NCI-H460 (cell line): ENCODE measurements around the gene RIMS4. TPM values are rescaled to one million over a fixed set of nuclear protein-coding genes. Genes with fewer than 3 reads are reported as not detected.
A peak's percentile ranks its signal among the peaks of the same experiment; 100 is the strongest.
"Not testable (repeated sequence)": the region's sequence is repeated elsewhere in the genome, so short reads cannot be mapped to it uniquely, and the experiment has no call there.

Experiments
- DNase-seq: peaks from one replicate; pipeline ENCODE4 v3.0.0-alpha.2; 2016; ENCODE audit warnings: low read depth; ENCODE audit errors: extremely low read depth
- total RNA-seq: library from RNA; depleted of rRNA; stranded (reverse); fragments of >200 nt; shearing (Covaris generic); gene quantifications from 2 replicates; pipeline ENCODE4 v1.2.3, GENCODE V29; 2014

The RIMS4 gene
- total RNA-seq, 1 experiment from 2014 or later, result 0.35 TPM

- no peak for DNase-seq
Measured at GRCh38 chr20:44768256-44768655, 42.1 kb downstream of the RIMS4 start.

DNA sequence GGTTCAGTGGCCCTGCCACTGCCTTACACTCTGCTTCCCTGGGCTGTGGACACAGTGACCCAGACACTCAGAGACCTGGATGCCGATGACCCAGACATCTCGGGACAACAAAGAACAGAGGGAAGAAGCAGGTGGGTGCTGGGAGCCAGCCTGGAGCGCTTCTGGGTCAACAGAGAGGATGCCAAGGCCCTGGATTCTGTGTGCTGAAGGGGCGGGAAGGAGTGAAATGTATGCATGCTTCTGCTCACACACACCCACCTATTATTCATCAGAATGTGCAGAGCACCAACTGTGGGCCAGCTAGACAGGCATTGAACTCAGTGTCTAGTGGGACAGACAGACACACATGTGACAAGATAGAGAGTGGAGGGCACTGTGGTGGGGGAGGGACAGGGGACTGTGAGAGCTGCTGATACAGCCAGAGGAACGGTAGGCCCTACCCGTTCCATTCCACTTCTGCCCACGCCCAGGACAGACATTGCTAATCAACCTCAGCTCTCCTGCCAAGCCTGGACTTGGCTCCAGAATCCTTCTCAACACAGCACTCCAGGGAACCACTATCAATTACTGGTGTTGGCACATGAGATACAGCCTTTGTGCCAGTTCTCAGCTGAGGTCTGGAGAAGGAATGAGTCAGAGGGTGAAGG is 44.5 kb downstream of the RIMS4 start:
- no peak for DNase-seq

DNA sequence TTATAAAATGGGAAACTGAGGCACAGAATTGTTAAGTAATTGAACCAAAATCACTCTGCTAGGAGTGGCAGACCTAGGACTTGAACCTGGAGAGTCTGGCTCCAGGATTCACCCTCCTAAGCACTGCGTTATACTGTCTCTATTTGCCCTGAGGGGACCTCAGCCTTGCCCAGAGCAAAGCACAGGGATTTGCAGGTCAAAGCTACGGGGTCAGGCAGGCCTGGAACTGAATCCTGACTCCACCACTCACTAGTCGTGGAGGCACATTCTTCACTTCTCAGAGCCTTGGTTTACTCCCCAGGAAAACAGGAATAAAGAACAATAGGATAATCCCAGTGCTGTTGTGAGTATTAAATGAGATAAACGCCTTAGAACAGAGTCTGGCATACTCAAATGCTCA is 45.3 kb downstream of the RIMS4 start:
- DNase-seq, result no peak

GRCh38 chr20:44763798-44764197 is 46.5 kb downstream of the RIMS4 start:
- not testable (repeated sequence) for DNase-seq

GRCh38 chr20:44762466-44763140 is 47.7 kb downstream of the RIMS4 start:
- DNase-seq, result no peak

GRCh38 chr20:44761423-44761822 is 48.9 kb downstream of the RIMS4 start:
- no peak for DNase-seq

- DNase-seq, result no peak
Measured at GRCh38 chr20:44759595-44759994, 50.8 kb downstream of the RIMS4 start.

DNA sequence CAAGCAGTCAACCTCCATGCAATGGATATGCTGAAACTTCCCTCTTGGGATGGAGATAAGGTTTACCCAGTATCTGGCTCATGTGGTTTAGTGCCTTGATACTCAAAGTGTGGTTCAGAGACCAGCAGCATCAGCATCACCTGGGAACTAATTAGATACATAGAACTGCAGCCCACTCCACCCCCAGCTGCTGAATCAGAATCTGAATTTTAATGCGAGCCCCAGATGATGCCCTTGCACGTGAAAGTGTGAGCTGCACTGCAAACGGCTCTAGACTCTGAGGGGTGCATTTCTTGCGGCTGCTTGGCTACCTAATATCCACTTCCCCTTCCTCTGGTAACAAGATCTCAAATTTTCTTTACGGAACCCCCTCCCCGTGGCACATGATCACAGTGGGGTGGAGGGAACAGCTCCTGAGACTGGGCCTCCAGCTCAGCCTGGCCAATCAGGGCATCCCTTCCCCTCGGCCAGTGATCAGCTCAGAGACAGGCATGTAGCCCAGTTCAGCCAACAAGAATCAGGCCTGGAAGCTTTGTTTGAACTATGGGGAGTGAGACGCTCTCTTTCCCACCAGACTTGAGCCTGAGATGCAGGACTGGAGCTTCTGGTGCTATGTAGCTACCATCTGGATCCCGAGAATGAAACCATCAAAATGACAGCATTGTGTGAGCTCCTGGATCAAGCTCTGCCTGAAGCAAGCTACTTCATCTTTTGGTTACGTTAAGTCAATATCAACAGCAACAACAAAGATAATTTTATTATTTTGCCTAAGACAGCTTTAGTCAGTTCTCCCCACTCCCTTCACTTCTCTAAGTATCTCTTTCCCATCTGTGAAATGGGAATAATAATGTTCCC is 51.9 kb downstream of the RIMS4 start:
- no peak for DNase-seq

- DNase-seq, result no peak
Measured at GRCh38 chr20:44756956-44757355, 53.4 kb downstream of the RIMS4 start.

DNA sequence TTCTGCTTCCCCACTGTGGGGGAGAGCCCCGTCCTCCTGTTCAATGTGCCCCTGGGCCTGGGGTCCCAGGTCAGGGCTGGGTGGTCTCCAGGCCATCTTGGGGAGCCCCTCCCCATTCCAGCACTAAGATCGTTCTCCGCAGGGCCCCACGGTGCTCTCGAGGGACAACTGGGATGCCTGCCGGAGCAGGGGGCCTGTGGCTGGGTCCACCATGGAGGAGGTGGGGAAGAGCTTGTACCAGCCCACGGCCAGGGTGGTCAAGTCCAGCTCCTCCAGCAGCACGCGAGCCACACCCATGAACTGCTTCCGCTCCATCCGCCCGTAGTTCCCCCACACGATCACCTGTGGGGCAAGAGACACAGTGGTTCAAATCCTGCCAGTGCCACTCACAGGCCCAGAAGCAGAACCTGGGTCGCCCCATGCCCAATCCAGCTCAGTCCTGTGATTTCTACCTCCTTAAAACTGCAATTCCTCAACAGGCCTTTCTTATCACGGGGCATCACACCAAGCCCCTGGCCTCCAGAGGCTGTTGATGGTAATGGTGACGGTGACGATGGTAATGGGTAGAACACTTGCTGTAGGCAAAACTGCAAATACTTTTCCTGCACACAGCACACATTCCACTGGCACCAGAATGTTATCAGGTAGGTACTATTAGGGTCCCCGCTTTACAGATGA is 54.2 kb downstream of the RIMS4 start:
- no peak for DNase-seq

DNA sequence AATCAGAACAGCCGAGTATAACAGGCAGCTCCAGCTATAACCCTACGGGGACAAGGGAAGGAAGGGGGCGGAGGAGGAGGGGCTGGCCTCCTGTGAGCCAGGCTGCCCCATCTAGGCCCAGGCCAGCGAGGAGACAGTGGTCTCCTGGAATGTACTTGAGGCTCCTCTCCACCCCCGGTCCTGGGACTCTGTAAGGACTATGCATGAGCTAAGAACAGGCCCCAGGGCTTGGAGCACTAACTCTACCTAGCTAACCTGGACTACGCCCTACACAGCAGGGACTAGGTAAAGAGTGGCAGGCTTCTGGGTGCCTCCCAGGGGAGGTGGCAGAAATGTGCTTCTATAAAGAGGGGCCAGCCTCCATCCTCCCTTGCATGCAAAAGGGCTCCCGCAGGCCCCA is 55.8 kb downstream of the RIMS4 start:
- no peak for DNase-seq

DNA sequence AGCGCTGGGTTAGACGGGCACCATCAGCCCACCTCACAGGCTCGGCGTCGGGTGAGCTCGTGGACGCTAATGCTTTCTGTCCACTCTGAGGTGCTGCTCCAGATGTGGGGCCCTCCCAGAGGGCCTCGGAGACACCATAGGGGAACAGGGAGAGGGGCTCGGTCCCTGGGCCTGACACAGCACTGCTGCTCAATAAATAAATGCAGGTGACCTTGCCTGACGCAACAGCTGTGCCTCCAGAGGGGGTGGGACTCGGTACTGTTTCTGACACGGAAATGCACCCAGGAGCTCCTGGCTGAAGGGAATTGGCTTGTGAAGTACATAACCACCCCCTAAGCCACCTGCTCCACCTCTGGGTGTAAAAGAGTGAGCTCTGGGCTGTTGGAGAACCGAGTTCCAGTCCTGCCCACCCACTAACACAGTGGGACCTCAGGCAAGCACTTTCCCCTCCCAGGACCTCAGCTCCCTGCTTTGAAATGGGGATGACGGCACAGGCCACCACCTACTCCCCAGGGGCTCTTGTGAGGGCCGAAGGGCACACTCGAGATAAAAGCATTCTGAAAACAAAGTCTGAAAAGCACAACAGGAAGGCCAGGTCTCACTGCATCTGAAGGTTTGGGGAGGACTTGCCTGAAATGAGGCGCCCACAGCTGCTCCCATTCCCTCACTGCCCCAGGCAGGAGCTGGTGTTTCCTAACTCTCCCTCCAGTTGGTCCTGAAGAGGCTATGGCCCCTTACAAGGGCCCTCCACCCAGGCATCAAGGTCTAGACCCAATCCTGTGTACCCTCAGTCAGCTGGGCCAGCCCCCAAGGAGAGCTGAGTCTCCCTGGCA is 58.0 kb downstream of the RIMS4 start:
- DNase-seq, result no peak

DNA sequence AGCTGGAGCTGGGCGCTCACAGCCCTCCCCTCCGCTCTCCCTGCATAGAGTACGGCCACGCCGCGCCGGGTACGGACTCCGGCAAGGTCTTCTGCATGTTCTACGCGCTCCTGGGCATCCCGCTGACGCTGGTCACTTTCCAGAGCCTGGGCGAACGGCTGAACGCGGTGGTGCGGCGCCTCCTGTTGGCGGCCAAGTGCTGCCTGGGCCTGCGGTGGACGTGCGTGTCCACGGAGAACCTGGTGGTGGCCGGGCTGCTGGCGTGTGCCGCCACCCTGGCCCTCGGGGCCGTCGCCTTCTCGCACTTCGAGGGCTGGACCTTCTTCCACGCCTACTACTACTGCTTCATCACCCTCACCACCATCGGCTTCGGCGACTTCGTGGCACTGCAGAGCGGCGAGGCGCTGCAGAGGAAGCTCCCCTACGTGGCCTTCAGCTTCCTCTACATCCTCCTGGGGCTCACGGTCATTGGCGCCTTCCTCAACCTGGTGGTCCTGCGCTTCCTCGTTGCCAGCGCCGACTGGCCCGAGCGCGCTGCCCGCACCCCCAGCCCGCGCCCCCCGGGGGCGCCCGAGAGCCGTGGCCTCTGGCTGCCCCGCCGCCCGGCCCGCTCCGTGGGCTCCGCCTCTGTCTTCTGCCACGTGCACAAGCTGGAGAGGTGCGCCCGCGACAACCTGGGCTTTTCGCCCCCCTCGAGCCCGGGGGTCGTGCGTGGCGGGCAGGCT is 60.1 kb downstream of the RIMS4 start:
- no peak for DNase-seq

DNA sequence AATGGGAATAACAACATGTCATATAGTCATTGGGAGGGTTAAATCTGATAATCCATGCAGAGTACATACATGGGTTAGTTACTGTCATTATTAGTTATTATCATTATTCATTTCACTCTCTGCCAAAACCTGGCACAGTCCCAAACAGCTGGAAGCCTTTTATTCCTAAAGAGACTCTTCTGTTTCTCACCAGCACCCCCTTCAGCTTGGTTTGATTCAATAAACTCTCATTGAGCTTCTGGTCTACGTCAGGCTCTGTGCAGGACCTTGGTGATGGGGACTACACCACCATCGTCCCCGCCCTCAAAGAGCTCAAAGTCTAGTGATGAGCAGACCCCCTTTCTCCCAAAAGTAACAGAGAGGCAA is 62.4 kb downstream of the RIMS4 start:
- no peak for DNase-seq

DNA sequence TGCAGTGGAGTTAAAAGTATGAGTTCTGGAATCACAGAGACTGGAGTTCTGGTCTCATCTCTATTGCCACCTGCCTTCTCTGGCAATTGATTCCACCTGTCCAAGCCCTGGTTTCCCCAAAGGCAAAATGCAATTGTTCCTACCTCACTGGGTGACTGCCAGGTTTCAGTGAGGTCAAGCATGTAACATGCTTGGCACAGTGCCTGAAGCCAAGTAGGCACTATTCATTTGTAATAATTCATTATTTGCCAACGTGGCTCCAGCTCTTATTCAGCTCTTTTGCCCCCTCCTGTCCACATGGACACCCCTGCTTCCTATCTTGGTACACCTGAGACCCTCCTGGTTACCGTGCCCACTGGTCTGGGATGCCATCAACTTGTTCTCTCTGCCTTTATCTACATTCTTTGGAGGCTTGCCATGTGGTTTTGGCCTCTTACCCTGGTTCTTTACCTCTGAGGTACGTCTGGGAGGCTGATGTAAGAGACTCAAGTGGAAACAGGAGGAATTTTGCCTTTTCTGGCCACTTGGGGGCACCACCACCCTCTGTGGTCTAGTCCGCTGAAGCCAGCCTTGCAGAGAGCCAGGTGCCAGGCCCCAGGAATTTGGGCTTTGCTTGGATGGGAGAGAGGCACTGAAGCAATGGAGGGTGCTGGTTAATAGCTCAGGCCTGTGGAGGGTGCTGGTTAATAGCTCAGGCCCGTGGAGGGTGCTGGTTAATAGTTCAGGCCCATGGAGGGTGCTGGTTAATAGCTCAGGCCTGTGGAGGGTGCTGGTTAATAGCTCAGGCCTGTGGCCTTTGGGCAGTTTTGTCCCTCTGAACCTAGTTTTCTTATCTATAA is 63.0 kb downstream of the RIMS4 start:
- peak; percentile 81 for DNase-seq

- DNase-seq, result no peak
Measured at GRCh38 chr20:44746367-44747165, 63.8 kb downstream of the RIMS4 start.

GRCh38 chr20:44745598-44746366 is 64.6 kb downstream of the RIMS4 start, which contains the start of gene KCNK15:
Gene KCNK15 (plus strand): TSS chr20:44745865. CDS start chr20:44745911, 46 bp downstream.
- DNase-seq, result no peak
